ENCODE results near the gene YIPF1.

The YIPF1 gene

GRCh38 chr1:53896635-53897229 is 7.1 kb upstream of the YIPF1 start:
- DNase-seq (ENCODE audit: low read depth), result peak; percentile 74
- TF ChIP-seq CTCF (IDR thresholded peaks at IDR 0.05; ENCODE audit: low read depth, low read length, missing control alignments), result no peak
- in situ Hi-C loops (cut with HindIII; ENCODE audit: low sequenced_read_pairs), result no loop called here
- H3K4me3 ChIP-seq (ENCODE audit: low read depth, low read length), result no peak overlapping the region

- DNase-seq (ENCODE audit: low read depth), result no peak
- H3K4me3 ChIP-seq (ENCODE audit: low read depth, low read length), result no peak overlapping the region
- TF ChIP-seq CTCF (IDR thresholded peaks at IDR 0.05; ENCODE audit: low read depth, low read length, missing control alignments), result no peak
- in situ Hi-C loops (cut with HindIII; ENCODE audit: low sequenced_read_pairs), result no loop called here
These were observed 5.8 kb upstream of the YIPF1 start for GRCh38 chr1:53895421-53895820.

GRCh38 chr1:53894644-53895043 is 5.0 kb upstream of the YIPF1 start:
- no peak overlapping the region for H3K4me3 ChIP-seq (ENCODE audit: low read depth, low read length)
- in situ Hi-C loops (cut with HindIII; ENCODE audit: low sequenced_read_pairs), result no loop called here
- DNase-seq (ENCODE audit: low read depth), result no peak
- no peak for TF ChIP-seq CTCF (IDR thresholded peaks at IDR 0.05; ENCODE audit: low read depth, low read length, missing control alignments)

- no peak within 1 kb of the TSS for H3K4me3 ChIP-seq (ENCODE audit: low read depth, low read length)
- TF ChIP-seq CTCF (IDR thresholded peaks at IDR 0.05; ENCODE audit: low read depth, low read length, missing control alignments), result no peak
- in situ Hi-C loops (cut with HindIII; ENCODE audit: low sequenced_read_pairs), result no loop called here
- DNase-seq (ENCODE audit: low read depth), result no peak
These were observed 4.5 kb upstream of the YIPF1 start, which contains the start of gene DIO1 for GRCh38 chr1:53893999-53894636. Gene DIO1 (plus strand): TSS chr1:53894187. CDS start chr1:53894211, 24 bp downstream.

GRCh38 chr1:53892911-53893310 is 3.3 kb upstream of the YIPF1 start:
- TF ChIP-seq CTCF (IDR thresholded peaks at IDR 0.05; ENCODE audit: low read depth, low read length, missing control alignments), result no peak
- H3K4me3 ChIP-seq (ENCODE audit: low read depth, low read length), result no peak overlapping the region
- in situ Hi-C loops (cut with HindIII; ENCODE audit: low sequenced_read_pairs), result no loop called here
- no peak for DNase-seq (ENCODE audit: low read depth)

GRCh38 chr1:53891678-53892077 is 2.1 kb upstream of the YIPF1 start:
- H3K4me3 ChIP-seq (ENCODE audit: low read depth, low read length), result no peak overlapping the region
- TF ChIP-seq CTCF (IDR thresholded peaks at IDR 0.05; ENCODE audit: low read depth, low read length, missing control alignments), result no peak
- in situ Hi-C loops (cut with HindIII; ENCODE audit: low sequenced_read_pairs), result no loop called here
- DNase-seq (ENCODE audit: low read depth), result no peak

All from astrocyte of the cerebellum (primary cell).